NT2/D1 (cell line): ENCODE measurements around the gene WDR36.

ENCODE experiments used
- DNase-seq: peaks from one replicate; pipeline ENCODE4 v3.0.0-alpha.2; 2011; ENCODE audit warnings: low read depth, low spot score
- H3K27me3 ChIP-seq: 2 replicates; pipeline ENCODE4 v1.6.0; 2011; ENCODE audit warnings: mild to moderate bottlenecking; ENCODE audit not compliant: insufficient read length, insufficient read depth
- H3K36me3 ChIP-seq: 2 replicates; pipeline ENCODE4 v1.6.1; 2011; ENCODE audit warnings: mild to moderate bottlenecking, low read length, mixed read lengths; ENCODE audit not compliant: insufficient read depth, insufficient read length
- H3K4me1 ChIP-seq: 2 replicates; pipeline ENCODE4 v1.5.1; 2011; ENCODE audit not compliant: insufficient read depth, insufficient read length
- H3K4me3 ChIP-seq: 2 replicates; pipeline ENCODE4 v1.5.1; 2011; ENCODE audit warnings: low read depth; ENCODE audit not compliant: insufficient read length
- H3K9ac ChIP-seq: 2 replicates; pipeline ENCODE4 v1.6.0; 2011; ENCODE audit warnings: low read depth; ENCODE audit not compliant: insufficient read length
- H3K9me3 ChIP-seq: 2 replicates; pipeline ENCODE4 v1.5.1; 2011; ENCODE audit warnings: mild to moderate bottlenecking, low read length; ENCODE audit not compliant: insufficient read depth
- SUZ12 ChIP-seq: IDR thresholded peaks from 2 replicates; pipeline ENCODE4 v1.6.1; 2011; ENCODE audit not compliant: insufficient read length, insufficient read depth; ENCODE audit errors: extremely low read depth
- YY1 ChIP-seq: IDR thresholded peaks from 2 replicates; pipeline ENCODE4 v1.6.1; 2011; ENCODE audit not compliant: insufficient read length, insufficient read depth
- ZNF274 ChIP-seq: IDR thresholded peaks from 2 replicates; pipeline ENCODE4 v1.6.1; 2011; ENCODE audit warnings: mild to moderate bottlenecking, low read depth, low read length

WDR36 gene

GRCh38 chr5:111076091-111076490 is 16.1 kb upstream of the WDR36 start:
- no peak overlapping the region for H3K9ac ChIP-seq

GRCh38 chr5:111077678-111078077 is 14.5 kb upstream of the WDR36 start:
- Histone ChIP-seq H3K4me3 (no peak overlapping the region), H3K4me1 (no peaks in the 10 kb centered on the region), H3K9ac (no peak overlapping the region), H3K9me3 (no peaks in the 10 kb centered on the region), H3K27me3 (peaks cover 19% of the 10 kb centered on the region), H3K36me3 (no peaks in the 10 kb centered on the region)
- TF ChIP-seq SUZ12 (no peak), YY1 (no peak), ZNF274 (no peak)
- no peak for DNase-seq

More at GRCh38 chr5:111076091-111076490, 16.1 kb upstream of the WDR36 start:
- H3K36me3 ChIP-seq = no peaks in the 10 kb centered on the region
- H3K9me3 ChIP-seq = no peaks in the 10 kb centered on the region
- no peak overlapping the region for H3K4me3 ChIP-seq
- DNase-seq = no peak
- peaks cover 34% of the 10 kb centered on the region for H3K27me3 ChIP-seq
- H3K4me1 ChIP-seq = no peaks in the 10 kb centered on the region
- TF ChIP-seq SUZ12 = no peak
- no peak for TF ChIP-seq YY1
- no peak for TF ChIP-seq ZNF274

GRCh38 chr5:111079846-111080245 is 12.3 kb upstream of the WDR36 start:
- Histone ChIP-seq H3K9ac (no peak overlapping the region), H3K9me3 (no peaks in the 10 kb centered on the region), H3K4me1 (no peaks in the 10 kb centered on the region), H3K4me3 (no peak overlapping the region), H3K27me3 (no peaks in the 10 kb centered on the region), H3K36me3 (no peaks in the 10 kb centered on the region)
- TF ChIP-seq SUZ12 (no peak), YY1 (no peak), ZNF274 (no peak)
- no peak for DNase-seq

DNA sequence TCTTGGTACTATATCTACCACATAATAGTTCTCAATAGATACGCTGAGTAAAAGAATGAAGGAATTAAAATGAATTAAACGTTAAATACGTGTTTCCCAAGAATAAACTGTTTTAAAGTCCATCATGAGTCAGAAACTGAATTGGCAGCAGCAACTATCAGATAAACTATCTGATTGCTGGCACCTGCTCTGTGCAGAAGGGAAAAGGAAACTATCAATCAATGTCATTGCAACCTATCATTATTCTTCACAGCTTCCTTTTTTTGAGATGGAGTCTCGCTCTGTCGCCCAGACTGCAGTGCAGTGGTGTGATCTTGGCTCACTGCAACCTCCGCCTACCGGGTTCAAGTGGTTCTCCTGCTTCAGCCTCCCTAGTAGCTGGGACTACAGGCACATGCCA is 8.8 kb upstream of the WDR36 start:
- TF ChIP-seq SUZ12 = no peak
- TF ChIP-seq ZNF274 = no peak
- no peak for TF ChIP-seq YY1
- H3K4me3 ChIP-seq = no peak overlapping the region
- no peaks in the 10 kb centered on the region for H3K9me3 ChIP-seq
- H3K4me1 ChIP-seq = no peaks in the 10 kb centered on the region
- DNase-seq = no peak
- H3K9ac ChIP-seq = no peak overlapping the region
- H3K27me3 ChIP-seq = no peaks in the 10 kb centered on the region
- H3K36me3 ChIP-seq = no peaks in the 10 kb centered on the region

DNA sequence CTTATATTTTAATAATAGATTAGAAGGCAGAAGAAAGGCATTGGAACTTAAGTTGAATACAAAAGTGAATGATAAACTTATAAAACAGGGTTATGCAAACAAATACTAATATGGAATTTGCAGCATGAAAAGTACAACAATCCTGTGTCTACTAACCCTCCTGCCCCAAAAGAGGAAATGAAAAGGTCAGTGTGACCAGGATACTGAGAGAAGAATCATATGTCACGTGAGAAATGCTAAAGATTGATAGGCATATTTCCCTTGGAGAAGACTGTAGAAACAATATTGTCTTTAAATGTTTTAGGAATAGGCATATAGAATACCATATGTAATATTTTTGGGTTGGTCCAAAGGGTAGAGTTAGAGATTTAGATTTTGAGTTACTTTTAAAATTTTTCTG is 3.8 kb downstream of the WDR36 start:
- no peak for DNase-seq
- TF ChIP-seq YY1 (no peak), ZNF274 (no peak), SUZ12 (no peak)
- Histone ChIP-seq H3K4me3 (no peak overlapping the region), H3K27me3 (no peaks in the 10 kb centered on the region), H3K4me1 (no peaks in the 10 kb centered on the region), H3K36me3 (peaks cover 53% of the 10 kb centered on the region), H3K9me3 (peaks cover 8% of the 10 kb centered on the region), H3K9ac (no peak overlapping the region)

GRCh38 chr5:111099058-111099778 is 7.1 kb downstream of the WDR36 start:
- Histone ChIP-seq H3K4me1 (no peaks in the 10 kb centered on the region), H3K36me3 (peaks cover 82% of the 10 kb centered on the region), H3K4me3 (no peak overlapping the region), H3K9ac (no peak overlapping the region), H3K27me3 (no peaks in the 10 kb centered on the region), H3K9me3 (no peaks in the 10 kb centered on the region)
- no peak for DNase-seq
- TF ChIP-seq YY1 = no peak
- TF ChIP-seq ZNF274 = no peak
- TF ChIP-seq SUZ12 = no peak

DNA sequence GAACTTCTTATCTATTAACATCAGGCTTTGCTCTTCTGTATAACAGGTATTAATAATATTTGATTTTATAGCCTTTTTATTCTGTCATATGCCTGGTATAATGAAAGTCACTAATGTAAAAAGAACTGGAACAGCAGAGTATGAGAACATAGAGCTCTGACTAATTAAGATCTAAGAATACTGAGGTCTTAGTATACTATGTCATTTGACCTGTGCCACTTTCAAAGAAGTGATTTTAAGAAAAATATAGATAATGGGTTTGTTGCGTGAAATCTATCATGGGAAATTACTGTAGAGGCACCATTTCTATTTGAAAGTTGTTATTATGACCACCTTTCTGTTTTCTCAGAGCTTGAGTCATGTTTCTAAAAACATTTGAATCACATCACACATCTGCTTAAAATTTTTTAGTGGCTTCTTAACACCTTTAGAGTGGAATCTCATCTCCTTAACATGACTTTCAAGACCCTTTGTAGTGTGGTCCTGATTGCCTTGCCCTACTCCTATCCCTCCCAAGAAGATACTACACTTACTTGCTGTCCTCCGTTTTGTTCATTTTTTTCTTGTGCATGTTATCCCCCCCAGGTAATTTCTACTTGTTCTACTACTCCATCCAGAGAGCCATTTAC is 14.3 kb downstream of the WDR36 start:
- no peak for DNase-seq
- Histone ChIP-seq H3K27me3 (no peaks in the 10 kb centered on the region), H3K9ac (no peak overlapping the region), H3K4me3 (no peak overlapping the region), H3K4me1 (no peaks in the 10 kb centered on the region), H3K9me3 (no peaks in the 10 kb centered on the region), H3K36me3 (peaks cover 79% of the 10 kb centered on the region)
- TF ChIP-seq SUZ12 (no peak), YY1 (no peak), ZNF274 (no peak)
